GM12878 (cell line): Measurements from ENCODE around the gene KIAA1671. TPM values are rescaled to one million over a fixed set of nuclear protein-coding genes. Genes with fewer than 3 reads are reported as not detected.

Experiments used
- ATAC-seq: fragments of 200-7000 bp; cut with Tn5 transposase; 3 replicates; pipeline ENCODE4 v1.9.1; 2020; ENCODE audit warnings: mild to moderate bottlenecking, moderate library complexity
- BruUV-seq: library from RNA; stranded (reverse); fragments of 400-500 nt; replicated peaks from 2 replicates; lab custom pipeline; 2021; lab: Mats Ljungman, UMichigan
- CTCF ChIA-PET: fragments of 300-600 bp; sonication (Branson Sonifier 250); formaldehyde crosslinking; extraction: SDS; loops from one replicate; lab custom pipeline; 2021; ENCODE audit warnings: inconsistent platforms; lab: Yijun Ruan, JAX
- POLR2A ChIA-PET: fragments of 350-600 bp; formaldehyde crosslinking; extraction: SDS; loops from one replicate; lab custom pipeline; 2021; ENCODE audit warnings: inconsistent platforms; lab: Charles Lee
- RAD21 ChIA-PET: fragments of 300-600 bp; sonication (Branson Sonifier 250); formaldehyde crosslinking; loops from one replicate; lab custom pipeline; 2023; ENCODE audit warnings: antibody characterized with exemption; ENCODE audit not compliant: unreplicated experiment; lab: Charles Lee
- SMC1A ChIA-PET: fragments of 300-600 bp; sonication (Branson Sonifier 250); formaldehyde crosslinking; loops from one replicate; lab custom pipeline; 2023; ENCODE audit not compliant: unreplicated experiment, uncharacterized antibody; lab: Charles Lee
- DNase-seq: peaks from one replicate; pipeline ENCODE4 v3.0.0-alpha.2; 2011; ENCODE audit warnings: low read depth, low spot score
- FAIRE-seq: peaks from 3 replicates; lab custom pipeline; 2011; peaks lifted over from hg19 to GRCh38; lab: Jason Lieb, UNC
- H2AFZ ChIP-seq: 2 replicates; pipeline ENCODE4 v1.6.0; 2011; ENCODE audit warnings: low read depth, low read length, control low read depth; ENCODE audit not compliant: control insufficient read depth
- H3K27ac ChIP-seq: 2 replicates; pipeline ENCODE4 v1.5.1; 2011; ENCODE audit warnings: control low read depth; ENCODE audit not compliant: control insufficient read depth, insufficient read depth
- H3K27me3 ChIP-seq, 2 experiments: replicated peaks in 1 of 2; 2 replicates each; pipeline versions ENCODE4 v1.6.0 to v1.6.1; 2011; ENCODE audit warnings: low read length in 1 of 2; ENCODE audit not compliant: control insufficient read depth in 2 of 2, insufficient read depth in 2 of 2
- H3K36me3 ChIP-seq, 2 experiments: 2 replicates each; pipeline ENCODE4 v1.5.1; 2011; ENCODE audit warnings: low read length in 1 of 2; ENCODE audit not compliant: control insufficient read depth in 2 of 2, insufficient read depth in 2 of 2
- H3K4me1 ChIP-seq: 2 replicates; pipeline ENCODE4 v1.6.1; 2011; ENCODE audit warnings: mild to moderate bottlenecking, low read length, moderate library complexity, mixed read lengths; ENCODE audit not compliant: control insufficient read depth, insufficient read depth
- H3K4me2 ChIP-seq: 2 replicates; pipeline ENCODE4 v1.6.0; 2011; ENCODE audit warnings: control low read depth; ENCODE audit not compliant: control insufficient read depth, insufficient read depth
- H3K4me3 ChIP-seq: fragments of 200-600 bp; sonication (generic); 2 replicates; pipeline ENCODE4 v1.5.1; 2016
- H3K79me2 ChIP-seq: 2 replicates; pipeline ENCODE4 v1.6.0; 2011; ENCODE audit warnings: low read length; ENCODE audit not compliant: control insufficient read depth, insufficient read depth
- H3K9ac ChIP-seq: 2 replicates; pipeline ENCODE4 v1.8.0; 2011; ENCODE audit warnings: low read length, control low read depth, mixed read lengths; ENCODE audit not compliant: control insufficient read depth, insufficient read depth
- H3K9me3 ChIP-seq: replicated peaks from 3 replicates; pipeline ENCODE4 v1.5.1; 2011; ENCODE audit warnings: mild to moderate bottlenecking, low read length; ENCODE audit not compliant: control insufficient read depth, insufficient read depth
- H4K20me1 ChIP-seq: 2 replicates; pipeline ENCODE4 v1.6.0; 2011; ENCODE audit not compliant: control insufficient read depth, insufficient read depth
- BCL11A ChIP-seq: IDR thresholded peaks from 2 replicates; pipeline ENCODE4 v1.6.1; 2011; ENCODE audit warnings: low read depth, low read length
- CREM ChIP-seq: IDR thresholded peaks from 2 replicates; pipeline ENCODE4 v1.6.1; 2014; ENCODE audit warnings: antibody characterized with exemption, low read depth
- FOXK2 ChIP-seq: fragments of 450-650 bp; IDR thresholded peaks from 2 replicates; pipeline ENCODE4 v1.6.1; 2017; ENCODE audit warnings: mild to moderate bottlenecking, moderate library complexity
- GABPA ChIP-seq: IDR thresholded peaks from 2 replicates; pipeline ENCODE4 v1.6.1; 2014; ENCODE audit warnings: antibody characterized with exemption, low read depth, mild to moderate bottlenecking, inconsistent platforms
- GATAD2B ChIP-seq: fragments of 450-650 bp; conservative IDR thresholded peaks from 2 replicates; pipeline ENCODE4 v1.6.1; 2017; ENCODE audit warnings: low read depth, mild to moderate bottlenecking, moderate library complexity
- MEF2A ChIP-seq: IDR thresholded peaks from 2 replicates; pipeline ENCODE4 v1.6.1; 2011; ENCODE audit warnings: low read depth, mild to moderate bottlenecking, low read length, moderate library complexity; ENCODE audit not compliant: insufficient read depth
- MTA2 ChIP-seq: fragments of 450-650 bp; IDR thresholded peaks from 2 replicates; pipeline ENCODE4 v1.6.1; 2016; ENCODE audit warnings: low read depth, mild to moderate bottlenecking, moderate library complexity
- NR2C1 ChIP-seq: fragments of 450-650 bp; IDR thresholded peaks from 2 replicates; pipeline ENCODE4 v1.6.1; 2017; ENCODE audit warnings: antibody characterized with exemption, mild to moderate bottlenecking, moderate library complexity
- RELA ChIP-seq: fragments of 450-650 bp; IDR thresholded peaks from 2 replicates; pipeline ENCODE4 v1.8.0; 2014; ENCODE audit warnings: borderline replicate concordance; ENCODE audit not compliant: partially characterized antibody
- RELB ChIP-seq: fragments of 450-650 bp; IDR thresholded peaks from 2 replicates; pipeline ENCODE4 v1.6.1; 2017; ENCODE audit warnings: low read depth, mild to moderate bottlenecking, moderate library complexity
- STAT1 ChIP-seq: fragments of 450-650 bp; conservative IDR thresholded peaks from 2 replicates; pipeline ENCODE4 v1.6.1; 2014; ENCODE audit warnings: antibody characterized with exemption, mild to moderate bottlenecking
- STAT3 ChIP-seq: IDR thresholded peaks from 2 replicates; pipeline ENCODE4 v1.6.1; 2011; ENCODE audit warnings: low read depth, low read length, improper control_type of control experiment
- ZBTB33 ChIP-seq: fragments of 450-650 bp; IDR thresholded peaks from 2 replicates; pipeline ENCODE4 v1.6.1; 2017; ENCODE audit warnings: mild to moderate bottlenecking
- ZNF217 ChIP-seq: fragments of 450-650 bp; IDR thresholded peaks from 2 replicates; pipeline ENCODE4 v1.6.1; 2017; ENCODE audit warnings: antibody characterized with exemption, mild to moderate bottlenecking
- WGBS: methylation state at CpG from one replicate; pipeline ENCODE4 v1.1.6; 2016; ENCODE audit warnings: low lambda C conversion rate; ENCODE audit not compliant: insufficient replicate concordance, insufficient coverage; ENCODE audit errors: missing lambda C conversion rate; 5-methylcytosine and 5-hydroxymethylcytosine counted together
- in situ Hi-C: fragments of 300-500 bp; cut with MboI; formaldehyde crosslinking; loops from 9 replicates; pipeline ENCODE4 v1.14.3; 2018; ENCODE audit warnings: mixed read lengths
- intact Hi-C: fragments of 100-400 bp; cut with micrococcal nuclease; formaldehyde crosslinking; loops from one replicate; pipeline ENCODE4 v1.14.2; 2022; ENCODE audit not compliant: unreplicated experiment
- polyA plus RNA-seq, 11 experiments: library from polyadenylated mRNA; depleted of rRNA in 4 of 11; unstranded in 6 of 11; stranded (reverse) in 5 of 11; fragments of >200 nt; fragmentation: Nextera tagmentation in 4 of 11; fragmentation: Illumina TruSeq in 1 of 11; extraction: Ambion mirVana in 4 of 11; extraction: Trizol in 1 of 11; gene quantifications; 1 replicate in 1 of 11; 2 replicates in 10 of 11; pipeline versions ENCODE4 v1.2.1 to v1.2.3, GENCODE V29; 2011 to 2016; ENCODE audit warnings: inconsistent platforms in 2 of 11, missing spikeins in 2 of 11, low read depth in 1 of 11
- total RNA-seq, 4 experiments: library from RNA; depleted of rRNA in 3 of 4; stranded (reverse); fragments of >200 nt in 3 of 4; fragmentation: Illumina TruSeq in 1 of 4; extraction: Trizol in 1 of 4; gene quantifications; 2 replicates each; pipeline versions ENCODE4 v1.2.1 to v1.2.3, GENCODE V29; 2013 to 2021
- TF ChIP-seq, protein P1 (sequence below): fragments of 450-650 bp; IDR thresholded peaks from 2 replicates; pipeline ENCODE4 v1.6.1; 2018; ENCODE audit warnings: mild to moderate bottlenecking, low read depth, moderate library complexity; ENCODE audit not compliant: partially characterized antibody
- TF ChIP-seq, protein P2 (sequence below): IDR thresholded peaks from 2 replicates; pipeline ENCODE4 v1.6.1; 2012; ENCODE audit warnings: low read depth, low read length, improper control_type of control experiment

KIAA1671 gene
- total and polyA plus RNA-seq, 10 of the 15 experiments (the other 5 are each of a cell fraction or from before 2014, with no cell fraction given), result 0.05 to 2.7 (median 0.33) TPM

GRCh38 chr22:25102722-25103121 lies 150.2 kb downstream of the KIAA1671 start:
- POLR2A ChIA-PET, result interaction anchor here (0.6 kb wide), 1 partner anchor 1576 kb away, joined by 3 read pairs; no protein-coding TSS in a partner anchor

More at GRCh38 chr22:25102722-25103121, 150.2 kb downstream of the KIAA1671 start:
- no peaks in the 10 kb centered on the region for H3K9me3 ChIP-seq
- ChIA-PET CTCF (no interaction called here), SMC1A (no interaction called here), RAD21 (no interaction called here)
- ATAC-seq, result no peak
- in situ Hi-C loops (no loop called here), intact Hi-C loops (no loop called here)
- H3K27ac ChIP-seq, result no peak overlapping the region
- H3K79me2 ChIP-seq, result no peaks in the 10 kb centered on the region
- H2AFZ ChIP-seq, result no peak overlapping the region
- no peaks in the 10 kb centered on the region for H3K36me3 ChIP-seq
- no peak for DNase-seq
- H3K4me1 ChIP-seq, result no peaks in the 10 kb centered on the region
- 44% methylated on average over 10 of the region's 10 CpGs for WGBS
- H3K4me3 ChIP-seq, result no peak overlapping the region
- H3K4me2 ChIP-seq, result no peak overlapping the region
- no TSS peak for BruUV-seq
- TF ChIP-seq ZNF217 (no peak), CREM (no peak), STAT1 (no peak), RELA (no peak), GATAD2B (no peak), ZBTB33 (no peak), GABPA (no peak), MTA2 (no peak), FOXK2 (no peak), NR2C1 (no peak), BCL11A (no peak), RELB (no peak), MEF2A (no peak), STAT3 (no peak)
- TF ChIP-seq, protein P1, sequence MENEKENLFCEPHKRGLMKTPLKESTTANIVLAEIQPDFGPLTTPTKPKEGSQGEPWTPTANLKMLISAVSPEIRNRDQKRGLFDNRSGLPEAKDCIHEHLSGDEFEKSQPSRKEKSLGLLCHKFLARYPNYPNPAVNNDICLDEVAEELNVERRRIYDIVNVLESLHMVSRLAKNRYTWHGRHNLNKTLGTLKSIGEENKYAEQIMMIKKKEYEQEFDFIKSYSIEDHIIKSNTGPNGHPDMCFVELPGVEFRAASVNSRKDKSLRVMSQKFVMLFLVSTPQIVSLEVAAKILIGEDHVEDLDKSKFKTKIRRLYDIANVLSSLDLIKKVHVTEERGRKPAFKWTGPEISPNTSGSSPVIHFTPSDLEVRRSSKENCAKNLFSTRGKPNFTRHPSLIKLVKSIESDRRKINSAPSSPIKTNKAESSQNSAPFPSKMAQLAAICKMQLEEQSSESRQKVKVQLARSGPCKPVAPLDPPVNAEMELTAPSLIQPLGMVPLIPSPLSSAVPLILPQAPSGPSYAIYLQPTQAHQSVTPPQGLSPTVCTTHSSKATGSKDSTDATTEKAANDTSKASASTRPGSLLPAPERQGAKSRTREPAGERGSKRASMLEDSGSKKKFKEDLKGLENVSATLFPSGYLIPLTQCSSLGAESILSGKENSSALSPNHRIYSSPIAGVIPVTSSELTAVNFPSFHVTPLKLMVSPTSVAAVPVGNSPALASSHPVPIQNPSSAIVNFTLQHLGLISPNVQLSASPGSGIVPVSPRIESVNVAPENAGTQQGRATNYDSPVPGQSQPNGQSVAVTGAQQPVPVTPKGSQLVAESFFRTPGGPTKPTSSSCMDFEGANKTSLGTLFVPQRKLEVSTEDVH, result no peak
- TF ChIP-seq, protein P2, sequence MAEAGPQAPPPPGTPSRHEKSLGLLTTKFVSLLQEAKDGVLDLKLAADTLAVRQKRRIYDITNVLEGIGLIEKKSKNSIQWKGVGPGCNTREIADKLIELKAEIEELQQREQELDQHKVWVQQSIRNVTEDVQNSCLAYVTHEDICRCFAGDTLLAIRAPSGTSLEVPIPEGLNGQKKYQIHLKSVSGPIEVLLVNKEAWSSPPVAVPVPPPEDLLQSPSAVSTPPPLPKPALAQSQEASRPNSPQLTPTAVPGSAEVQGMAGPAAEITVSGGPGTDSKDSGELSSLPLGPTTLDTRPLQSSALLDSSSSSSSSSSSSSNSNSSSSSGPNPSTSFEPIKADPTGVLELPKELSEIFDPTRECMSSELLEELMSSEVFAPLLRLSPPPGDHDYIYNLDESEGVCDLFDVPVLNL, result no peak
- H3K27me3 ChIP-seq, result no peaks in the 10 kb centered on the region
- H3K9ac ChIP-seq, result no peak overlapping the region
- no peaks in the 10 kb centered on the region for H4K20me1 ChIP-seq
- no peak for FAIRE-seq
